CD4-positive, alpha-beta T cell treated with Interferon alpha-2 for 1 hour (primary cell): Measurements from ENCODE around the gene PPP2R5C.
A peak's percentile ranks its signal among the peaks of the same experiment; 100 is the strongest.

Experiments used
- DNase-seq, 2 donors: peaks; one replicate each; pipeline ENCODE4 v3.0.0-alpha.2; 2020 to 2022

The PPP2R5C gene

DNA sequence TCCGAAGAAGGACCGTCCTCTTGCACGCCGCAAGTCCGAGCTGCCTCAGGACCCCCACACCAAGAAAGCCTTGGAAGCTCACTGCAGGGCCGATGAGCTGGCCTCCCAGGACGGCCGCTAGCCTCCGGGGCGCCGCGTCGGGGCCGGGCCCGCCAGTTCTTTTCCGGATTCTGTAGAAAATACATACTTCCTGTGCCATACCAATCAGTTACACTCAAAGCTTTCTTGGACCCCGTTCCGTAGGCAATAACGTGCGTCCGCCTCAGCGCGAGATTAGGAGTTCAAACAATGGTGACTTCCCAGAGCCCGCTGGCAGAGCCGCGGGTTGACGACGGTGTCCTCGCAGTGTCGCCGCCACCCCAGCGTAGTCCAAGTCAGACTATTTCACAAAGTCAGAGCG lies 163.6 kb downstream of the PPP2R5C start:
- no peak for DNase-seq

DNA sequence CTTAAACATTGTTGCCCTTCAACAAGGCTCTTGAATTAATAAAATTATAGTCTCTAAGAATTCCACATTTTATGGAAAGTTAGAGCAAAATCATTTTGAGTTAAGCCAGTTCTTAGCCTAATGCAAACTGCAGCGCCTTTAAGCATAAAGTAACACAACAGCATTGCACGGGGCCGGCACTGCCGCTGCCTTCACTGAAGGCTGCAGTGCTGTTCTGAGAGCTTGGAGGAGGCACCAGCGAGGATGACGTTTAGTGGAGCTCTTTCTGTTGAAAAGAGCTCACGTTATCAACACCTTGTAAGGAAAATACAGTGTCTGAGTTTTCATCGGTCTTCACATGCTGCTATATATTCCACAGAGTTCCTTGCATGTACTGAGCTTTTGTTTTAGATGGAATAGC lies 164.6 kb downstream of the PPP2R5C start:
- no peak for DNase-seq

DNA sequence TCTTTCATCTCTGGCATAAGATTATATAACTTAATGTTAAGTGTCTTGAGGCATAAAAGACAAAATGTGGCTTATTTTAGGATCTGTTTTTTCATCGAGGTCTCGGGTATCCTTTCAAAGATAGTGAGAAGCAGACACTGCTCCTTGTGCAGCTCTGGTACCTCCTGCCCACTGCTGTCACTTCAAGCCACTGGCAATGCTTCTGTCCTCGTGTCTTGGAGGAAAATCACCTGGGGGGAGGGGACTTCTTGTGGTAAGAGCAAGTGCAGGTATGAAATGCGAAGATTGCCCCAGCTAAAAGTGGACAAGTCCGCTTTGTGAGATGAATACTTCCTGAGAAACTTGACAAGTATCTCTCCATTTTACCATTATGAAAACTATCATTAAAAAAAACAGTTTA lies 165.1 kb downstream of the PPP2R5C start:
- no peak for DNase-seq

DNA sequence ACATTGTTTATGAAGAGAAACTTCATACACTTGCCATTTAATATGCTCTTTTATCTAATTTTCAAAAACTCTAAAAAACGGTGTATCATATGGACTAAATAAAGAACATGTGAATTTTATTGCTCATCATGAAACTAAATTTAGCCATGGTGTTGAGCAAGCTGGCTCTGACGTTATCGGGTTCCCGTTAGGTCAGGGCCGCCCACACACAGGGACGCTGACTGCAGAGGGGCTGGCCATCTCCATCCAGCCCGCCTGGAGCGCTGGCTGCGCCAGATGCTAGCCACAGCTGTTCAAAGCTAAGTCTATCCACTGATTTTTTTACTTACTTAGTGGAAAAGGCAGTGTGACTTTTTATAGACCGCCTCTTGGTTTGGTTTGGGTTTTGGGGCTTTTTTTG lies 166.3 kb downstream of the PPP2R5C start:
- peak in 1 of 2 donors; percentile 29 for DNase-seq

DNA sequence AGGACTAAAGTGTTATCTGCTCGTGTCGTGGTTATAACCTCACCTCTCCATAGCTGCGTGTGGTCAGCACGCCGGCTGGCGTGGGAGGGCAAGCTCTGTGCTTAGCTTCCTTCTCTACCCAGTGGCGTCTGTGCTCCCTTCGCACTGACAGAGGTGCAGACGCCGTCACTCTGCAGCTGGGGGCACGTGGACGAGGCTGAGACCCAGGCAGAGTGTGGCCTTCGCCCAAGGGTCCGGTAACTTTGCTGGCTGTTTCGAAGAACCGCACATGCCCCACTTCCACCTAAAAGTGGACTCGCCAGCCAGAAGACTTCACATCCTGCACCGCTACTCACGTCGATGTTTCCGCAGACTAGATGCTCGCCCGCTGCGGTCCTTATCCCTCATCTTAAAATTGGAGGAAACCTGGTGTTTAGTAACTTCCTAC lies 166.9 kb downstream of the PPP2R5C start:
- no peak for DNase-seq

DNA sequence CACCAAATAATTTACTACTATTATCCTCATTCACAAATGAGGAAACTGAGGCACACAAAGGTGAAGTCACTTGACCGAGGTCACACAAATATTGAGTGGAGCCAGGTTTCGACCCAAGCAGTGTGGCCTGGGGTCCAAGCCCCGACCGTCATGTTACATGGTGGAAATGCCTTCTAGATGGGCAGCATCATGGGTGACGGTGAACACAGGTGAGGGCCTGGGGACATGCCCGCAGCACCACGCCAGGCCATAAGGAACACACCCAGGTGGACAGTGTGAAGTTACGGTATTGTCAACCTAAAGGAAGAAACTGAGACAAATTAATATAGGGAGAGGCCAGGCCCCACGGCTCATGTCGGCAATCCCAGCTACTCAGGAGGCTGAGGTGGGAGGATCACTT lies 167.6 kb downstream of the PPP2R5C start:
- no peak for DNase-seq

DNA sequence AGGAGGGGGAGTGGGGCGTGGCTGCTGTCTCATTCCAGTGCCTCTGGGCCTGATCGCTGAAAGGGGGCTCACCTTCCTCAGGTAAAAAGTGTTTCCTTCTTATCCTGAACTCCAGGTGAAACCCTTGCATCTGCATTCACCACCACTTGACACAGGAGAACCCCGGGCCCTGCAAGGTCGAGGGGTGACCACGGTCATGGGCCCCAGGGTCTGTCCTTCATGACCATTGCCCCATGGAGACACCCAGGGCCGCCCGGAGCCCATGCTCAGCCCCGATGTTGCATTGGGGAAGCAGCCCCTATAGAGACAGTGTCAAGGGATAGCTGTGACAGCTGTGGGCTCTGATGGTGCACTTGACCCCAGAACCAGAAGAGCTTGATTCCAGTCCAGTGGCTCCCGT lies 168.4 kb downstream of the PPP2R5C start:
- DNase-seq: no peak

DNA sequence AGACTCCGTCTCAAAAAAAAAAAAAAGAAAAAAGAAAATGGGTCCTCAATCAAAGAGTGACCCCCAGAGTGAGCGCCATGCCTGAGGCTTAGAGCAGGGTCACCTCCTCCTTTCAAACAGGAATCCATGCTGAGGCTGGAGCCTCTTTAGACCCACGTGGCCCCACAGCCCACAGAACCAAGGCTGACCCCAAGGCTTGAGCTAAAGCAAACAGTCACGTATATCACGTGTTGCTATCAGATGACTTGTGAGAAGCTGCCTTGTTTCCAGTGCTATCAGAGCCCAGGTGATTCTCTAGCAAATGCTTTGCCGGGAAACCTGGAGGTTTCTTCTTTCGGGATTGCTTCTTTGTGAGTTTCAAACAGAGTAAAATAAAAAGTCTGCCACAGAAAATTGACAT lies 171.2 kb downstream of the PPP2R5C start:
- no peak for DNase-seq

DNA sequence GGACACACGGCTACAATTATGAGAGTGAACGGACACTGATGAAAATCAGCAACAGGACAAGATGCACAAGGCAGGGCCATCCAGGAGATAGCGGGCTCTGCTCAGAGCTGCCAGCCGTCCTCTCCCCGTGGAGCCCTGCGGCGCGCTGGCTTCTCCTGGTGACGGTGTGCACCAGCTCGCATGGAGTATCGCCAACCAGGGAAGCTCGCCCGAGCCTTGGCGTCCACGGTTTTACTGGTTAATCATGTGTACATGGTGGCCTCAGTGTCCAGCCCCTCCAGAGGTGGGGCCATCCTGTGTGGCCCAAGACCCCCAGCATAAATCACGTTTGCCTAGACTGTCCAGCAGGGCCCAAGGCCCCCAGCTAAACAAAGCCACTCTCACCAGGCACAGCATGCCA lies 171.7 kb downstream of the PPP2R5C start:
- no peak for DNase-seq

DNA sequence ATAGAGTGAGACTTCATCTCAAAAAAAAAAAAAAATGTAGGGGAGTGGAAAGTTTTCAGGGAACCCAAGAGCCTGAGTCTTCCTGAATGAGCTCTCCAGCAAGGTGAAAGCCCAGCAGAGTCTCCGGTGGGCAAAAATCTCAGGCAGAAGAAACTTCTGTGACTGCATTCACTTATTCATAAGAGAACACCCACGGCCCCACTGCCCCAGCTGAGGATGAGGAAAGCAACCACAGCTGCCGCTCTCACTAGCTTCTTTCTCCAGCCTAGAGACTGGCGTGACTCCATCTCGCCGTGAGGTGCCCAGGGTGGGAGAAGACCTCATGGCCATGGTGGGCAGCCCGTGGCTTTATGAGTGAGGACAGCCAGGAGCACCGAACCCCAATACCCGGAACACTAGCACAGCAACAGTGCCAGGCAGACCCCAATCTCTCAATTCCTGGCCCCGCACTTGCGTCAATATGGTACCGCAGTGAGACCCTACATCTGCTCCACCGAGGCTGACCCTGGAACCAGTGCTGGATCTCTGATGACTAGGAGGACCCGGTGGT lies 173.2 kb downstream of the PPP2R5C start:
- DNase-seq: no peak

DNA sequence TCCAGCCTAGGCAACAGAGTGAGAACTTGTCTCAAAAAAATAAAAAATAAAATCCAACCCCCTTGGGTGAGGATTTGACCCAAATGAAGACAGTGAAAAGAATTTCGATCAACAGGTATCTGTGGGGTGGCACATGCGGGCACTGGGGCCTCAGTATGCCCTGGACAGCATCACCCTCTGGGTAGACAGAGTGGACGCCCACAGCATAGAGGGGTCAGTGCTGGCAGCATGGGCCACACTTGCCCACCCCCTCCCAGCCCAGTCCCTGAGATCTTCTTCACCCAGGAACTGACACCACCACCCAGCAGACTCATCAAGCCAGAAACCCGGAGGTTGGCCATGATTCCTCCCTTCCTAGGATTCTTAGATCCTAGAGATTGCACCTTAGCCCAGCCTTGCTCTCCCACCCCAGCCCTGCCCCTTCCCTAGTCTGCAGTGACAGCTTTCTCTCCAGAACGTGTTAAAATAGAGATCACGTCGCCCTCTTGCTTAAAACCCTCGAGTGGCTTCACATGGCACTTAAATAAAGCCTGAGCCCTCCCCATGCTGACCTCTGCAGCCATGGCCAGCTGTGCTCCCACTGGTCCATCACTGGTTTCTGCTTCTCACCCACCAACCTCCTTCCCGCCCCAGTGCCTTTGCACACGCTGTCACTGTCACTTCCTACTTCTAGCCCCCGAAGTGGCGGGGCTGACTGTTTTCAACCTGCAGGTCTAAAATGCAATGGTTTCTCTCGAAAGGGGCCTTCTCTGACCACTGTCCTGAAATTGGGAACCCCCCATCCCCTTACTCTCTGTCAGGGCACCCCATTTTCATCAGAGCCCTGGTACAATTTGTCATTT lies 176.6 kb downstream of the PPP2R5C start:
- DNase-seq: no peak

DNA sequence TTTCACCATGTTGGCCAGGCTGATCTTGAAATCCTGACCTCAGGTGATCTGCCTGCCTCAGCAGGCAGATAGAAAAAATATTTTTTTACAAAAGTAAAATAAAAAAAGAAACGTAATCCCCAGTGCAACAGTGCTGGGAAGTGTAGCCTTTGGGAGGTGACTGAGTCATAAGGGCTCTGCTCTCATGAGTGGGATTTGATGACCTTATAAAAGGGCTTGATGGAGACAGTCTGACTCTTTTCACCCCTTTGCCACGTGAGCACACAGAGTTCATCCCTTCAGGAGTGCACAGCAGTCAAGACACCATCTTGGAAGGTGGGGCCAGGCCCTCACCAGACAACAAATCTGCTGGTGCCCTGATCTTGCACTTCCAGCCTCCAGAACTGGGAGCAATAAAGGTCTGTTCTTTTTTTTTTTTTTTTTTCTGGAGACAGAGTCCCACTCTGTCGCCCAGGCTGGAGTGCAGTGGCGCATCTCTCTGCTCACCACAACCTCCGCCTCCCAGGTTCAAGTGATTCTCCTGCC lies 178.2 kb downstream of the PPP2R5C start:
- no peak for DNase-seq

DNA sequence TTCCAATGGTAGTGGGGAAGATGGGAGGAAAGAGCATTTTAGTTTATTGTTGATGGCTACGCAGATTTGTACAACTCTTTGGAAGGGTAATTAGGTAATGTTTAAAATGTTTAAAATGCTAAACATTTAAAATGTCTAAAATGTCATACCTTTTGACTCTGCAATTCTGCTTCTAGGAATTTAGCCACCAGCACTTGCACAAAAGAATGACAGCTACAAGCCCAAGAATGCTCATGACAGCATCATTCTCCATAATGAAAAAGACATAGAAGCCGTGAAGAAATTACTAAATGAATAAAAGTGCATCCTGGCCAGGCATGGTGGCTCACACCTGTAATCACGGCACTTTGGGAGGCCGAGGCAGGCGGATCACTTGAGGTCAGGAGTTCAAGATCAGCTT lies 182.9 kb downstream of the PPP2R5C start:
- no peak for DNase-seq

DNA sequence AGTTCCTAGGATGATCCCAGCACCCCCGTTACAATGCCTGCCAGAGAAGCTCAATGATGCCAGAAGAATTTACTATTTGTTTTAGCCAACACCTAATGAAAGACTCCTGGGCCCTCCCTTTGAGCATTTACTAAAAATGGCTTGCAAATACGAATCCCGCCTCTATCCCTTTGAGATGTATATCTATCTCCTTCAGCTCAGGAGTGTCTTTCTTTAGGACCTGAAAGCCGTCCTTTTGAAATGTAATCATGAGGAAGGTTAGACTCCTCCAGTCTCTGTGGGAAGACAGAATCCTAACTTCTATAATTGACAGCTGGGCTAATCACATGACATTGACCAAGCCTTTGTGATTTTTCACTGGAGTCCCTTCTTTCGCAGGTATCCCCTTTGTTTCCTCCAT lies 183.7 kb downstream of the PPP2R5C start:
- no peak for DNase-seq

DNA sequence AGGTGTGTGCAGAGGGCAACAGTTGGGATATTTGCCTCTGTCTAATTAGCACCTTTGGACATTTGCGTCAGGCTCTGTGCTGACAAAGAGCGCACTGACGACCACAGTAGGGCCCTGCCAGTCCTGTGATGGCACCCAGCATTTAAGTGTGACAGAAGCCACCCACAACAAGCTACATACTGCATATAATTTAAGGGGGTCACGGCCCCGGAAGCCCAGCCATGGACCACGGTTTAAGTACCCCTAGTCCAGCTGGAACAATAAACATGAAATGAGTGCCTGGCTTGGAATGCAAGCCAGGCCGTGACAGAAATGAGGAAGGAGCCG lies 186.0 kb downstream of the PPP2R5C start:
- peak in 1 of 2 donors; percentile 30 for DNase-seq

DNA sequence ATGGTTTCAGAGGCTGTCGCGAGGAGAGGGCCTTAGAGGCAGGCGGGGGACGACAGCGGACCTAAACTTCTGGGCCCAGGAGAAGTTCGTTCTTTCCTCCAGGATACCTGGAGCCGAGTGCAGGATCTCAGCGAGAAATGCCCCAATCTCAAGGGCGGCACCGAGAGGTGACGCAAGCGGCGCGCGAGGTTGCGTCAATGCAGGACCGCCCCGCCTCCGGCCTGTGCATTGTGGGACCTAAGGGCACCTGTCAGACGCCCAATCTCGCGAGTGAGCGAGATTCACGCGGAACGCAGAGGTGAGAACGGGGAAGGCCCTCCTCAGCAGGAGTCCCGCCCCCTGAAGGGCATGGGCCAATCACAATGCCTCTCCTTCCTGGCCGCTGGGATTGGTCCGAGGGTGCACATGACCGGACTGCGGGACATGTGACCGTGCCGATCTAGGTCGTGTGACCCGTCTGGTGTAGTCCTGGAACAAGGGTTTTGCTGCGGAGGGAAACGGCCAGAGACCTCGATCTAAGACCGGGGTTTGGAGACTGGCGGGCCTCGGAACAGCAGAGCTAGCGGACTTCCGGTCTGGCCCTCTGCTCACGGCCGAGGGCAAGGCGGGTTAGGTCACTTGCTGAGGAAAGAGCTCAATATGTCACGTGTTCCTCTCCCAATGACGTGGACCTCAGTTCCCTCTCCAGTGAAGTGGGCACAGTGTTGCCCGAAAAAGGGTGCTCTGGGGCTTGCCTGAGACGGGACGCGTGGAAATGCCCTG lies 186.6 kb downstream of the PPP2R5C start:
- peak; percentile 100 for DNase-seq

DNA sequence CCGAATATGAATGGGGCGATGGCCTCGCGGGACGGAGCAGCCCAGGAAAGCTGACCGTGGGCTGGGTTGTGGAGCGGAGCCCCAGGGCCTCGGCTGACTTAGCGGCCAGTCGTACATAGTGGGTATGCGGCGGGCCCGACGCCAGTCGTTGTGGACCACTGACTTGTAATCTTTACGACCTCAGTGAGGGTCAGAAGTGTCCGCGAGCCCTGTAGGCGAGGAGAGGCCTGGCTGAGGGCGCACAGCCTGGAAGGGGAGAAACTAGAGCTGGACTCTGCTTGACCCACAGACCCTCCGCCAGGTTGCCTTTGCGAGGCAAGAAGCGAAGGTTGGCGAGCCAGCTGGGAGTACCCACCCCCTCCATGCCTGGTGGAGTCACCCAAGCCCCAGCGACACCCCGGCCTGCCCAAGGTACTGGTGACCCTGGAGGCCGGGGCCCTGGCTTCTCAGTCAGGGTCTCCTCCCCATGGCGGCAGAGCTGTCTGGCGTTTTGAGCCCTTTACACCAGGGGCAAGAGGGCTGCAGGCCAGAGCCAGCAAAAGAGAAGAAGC lies 187.2 kb downstream of the PPP2R5C start:
- no peak for DNase-seq

DNA sequence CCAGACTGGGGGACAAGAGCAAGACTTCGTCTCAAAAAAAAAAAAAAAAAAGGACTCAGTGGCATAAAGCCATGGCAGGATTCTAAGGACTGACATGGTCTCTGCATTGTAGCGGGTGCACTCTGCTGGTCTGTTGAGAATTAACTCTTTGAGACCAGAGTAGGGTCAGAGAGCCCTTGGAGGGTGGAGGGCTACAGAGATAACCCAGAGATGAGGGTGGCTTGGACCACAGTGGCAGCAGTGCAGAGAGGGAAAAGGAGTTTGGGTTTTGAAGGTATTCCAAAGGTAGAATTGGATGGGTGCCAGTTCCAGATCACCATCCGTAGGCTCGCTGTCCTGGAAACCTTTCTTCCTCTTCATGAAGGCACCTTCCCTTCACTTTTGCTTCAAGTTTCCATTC lies 188.6 kb downstream of the PPP2R5C start:
- DNase-seq: no peak

DNA sequence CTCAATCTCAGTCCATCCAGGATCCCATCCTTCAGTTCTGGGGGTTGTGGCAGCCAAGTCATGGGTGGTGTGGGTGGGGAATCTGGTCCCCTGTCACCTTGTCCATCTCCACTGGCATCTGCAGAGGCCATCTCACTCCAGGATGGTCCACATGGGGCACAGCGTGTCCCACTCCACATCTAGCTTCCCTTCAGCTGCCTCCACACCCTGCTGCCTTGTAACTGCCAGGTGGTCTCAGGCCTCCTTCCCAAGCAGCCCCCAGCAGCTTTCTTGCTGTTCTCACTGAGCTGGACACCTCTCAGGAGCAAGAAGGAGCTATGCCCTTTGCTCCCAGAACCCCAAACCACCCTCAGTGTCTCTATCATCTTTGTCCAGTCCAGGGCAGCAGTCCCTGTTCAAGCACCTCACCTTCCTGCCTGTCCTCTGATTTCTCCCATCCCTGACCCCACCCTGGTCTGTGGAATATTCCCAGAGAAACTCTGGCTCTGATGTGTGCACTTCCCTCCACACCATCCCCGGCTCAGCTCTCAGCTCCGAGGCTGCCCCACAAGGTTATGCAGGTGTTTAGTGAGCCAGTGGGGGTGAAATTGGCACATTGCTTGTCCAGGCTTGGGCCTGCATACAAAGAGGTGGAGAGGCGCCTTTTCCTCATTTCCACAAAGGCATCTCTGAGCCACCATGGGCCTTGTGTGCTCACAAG lies 189.2 kb downstream of the PPP2R5C start:
- no peak for DNase-seq

DNA sequence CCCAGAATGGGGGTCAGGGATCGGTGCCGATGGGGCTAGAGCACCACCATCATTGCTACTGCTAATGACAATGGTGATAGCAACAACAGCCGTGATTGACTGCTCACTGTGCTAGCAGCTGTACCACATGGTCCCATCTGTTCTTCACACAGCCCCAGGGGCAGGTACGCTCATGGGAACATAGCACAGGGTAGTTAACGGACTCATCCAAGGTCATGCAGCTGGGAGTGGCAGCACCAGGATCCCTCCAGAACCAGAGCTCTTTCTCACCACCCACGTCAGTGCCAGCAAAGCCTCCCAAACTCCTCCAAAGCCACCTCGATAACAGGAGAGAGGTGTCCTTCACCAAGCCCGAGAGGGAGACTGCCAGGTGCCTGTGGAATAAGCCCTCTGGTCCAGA lies 191.6 kb downstream of the PPP2R5C start:
- no peak for DNase-seq

DNA sequence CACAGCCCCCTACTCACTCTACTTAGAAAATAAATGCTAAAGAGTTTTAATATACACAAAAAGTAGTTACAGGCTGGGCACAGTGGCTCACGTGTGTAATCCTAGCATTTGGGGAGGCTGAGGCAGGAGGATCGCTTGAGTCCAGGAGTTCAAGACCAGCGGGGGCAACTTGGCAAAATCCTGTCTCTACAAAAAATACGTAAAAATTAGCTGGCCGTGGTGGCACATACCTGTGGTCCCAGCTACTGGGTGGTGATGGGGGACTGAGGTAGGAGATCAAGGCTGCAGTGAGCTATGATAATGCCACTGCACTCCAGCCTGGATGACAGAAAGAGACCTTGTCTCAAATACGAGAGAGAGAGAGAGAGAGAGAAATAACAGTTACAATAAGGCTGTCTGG lies 193.0 kb downstream of the PPP2R5C start:
- DNase-seq: no peak

DNA sequence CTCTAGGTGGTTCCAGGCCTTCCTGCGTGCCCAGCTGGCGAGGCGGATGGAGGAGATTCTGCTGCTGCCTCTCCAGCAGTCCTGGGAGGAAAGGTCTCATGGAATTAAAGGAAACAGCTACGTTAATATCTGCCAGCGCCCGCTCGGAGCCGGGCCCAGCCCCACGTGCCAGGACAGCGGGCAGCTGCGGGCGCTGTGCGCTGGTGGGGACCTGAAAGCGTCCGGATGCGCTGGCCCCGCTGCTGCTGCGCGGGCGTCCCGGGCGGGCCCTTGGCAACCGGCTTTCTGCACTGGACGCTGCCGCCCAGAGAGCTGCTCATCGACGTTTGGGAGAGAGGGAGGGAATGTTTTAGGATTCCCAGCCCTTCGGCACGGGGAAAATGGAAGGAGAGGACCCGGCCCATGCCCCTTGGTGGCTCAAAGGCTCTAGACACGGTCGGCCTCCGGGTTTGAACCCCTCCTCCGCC lies 194.2 kb downstream of the PPP2R5C start:
- DNase-seq: no peak
